Measurements from ENCODE around the gene HS6ST2. TPM values are rescaled to one million over a fixed set of nuclear protein-coding genes. Genes with fewer than 3 reads are reported as not detected.

HS6ST2 gene
- total RNA-seq, 1 experiment from 2014 or later = 24.6 TPM

DNA sequence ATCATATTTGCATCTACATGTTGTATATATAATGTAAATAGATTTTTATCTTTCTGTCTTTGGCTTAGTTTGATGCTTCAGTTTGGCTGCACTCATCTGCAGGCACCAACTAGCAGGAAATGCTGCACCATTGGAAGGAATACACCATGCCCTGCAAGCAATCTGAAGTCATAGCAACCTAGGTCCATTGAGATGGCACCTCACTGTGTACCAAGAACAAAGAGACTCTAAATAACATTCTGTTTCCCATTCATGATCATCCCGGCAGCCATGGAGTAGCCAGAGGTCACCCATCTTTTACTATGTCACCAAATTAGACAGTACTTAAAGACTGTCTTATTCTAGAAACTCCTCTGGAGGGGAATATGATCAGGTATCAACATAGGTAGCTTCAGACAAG lies 40.8 kb upstream of the HS6ST2 start:
- no peak for ATAC-seq
- no peaks in the 10 kb centered on the region for H3K4me1 ChIP-seq (ENCODE audit: control insufficient read depth in 1 of 2, insufficient read depth in 2 of 2, low read length in 2 of 2)
- H3K4me3 ChIP-seq (replicated peaks in 1 of 2; ENCODE audit: low read depth in 1 of 2, low read length in 2 of 2) = no peak overlapping the region
- intact Hi-C loops (cut with micrococcal nuclease) = no loop called here
- TF ChIP-seq, protein P1, sequence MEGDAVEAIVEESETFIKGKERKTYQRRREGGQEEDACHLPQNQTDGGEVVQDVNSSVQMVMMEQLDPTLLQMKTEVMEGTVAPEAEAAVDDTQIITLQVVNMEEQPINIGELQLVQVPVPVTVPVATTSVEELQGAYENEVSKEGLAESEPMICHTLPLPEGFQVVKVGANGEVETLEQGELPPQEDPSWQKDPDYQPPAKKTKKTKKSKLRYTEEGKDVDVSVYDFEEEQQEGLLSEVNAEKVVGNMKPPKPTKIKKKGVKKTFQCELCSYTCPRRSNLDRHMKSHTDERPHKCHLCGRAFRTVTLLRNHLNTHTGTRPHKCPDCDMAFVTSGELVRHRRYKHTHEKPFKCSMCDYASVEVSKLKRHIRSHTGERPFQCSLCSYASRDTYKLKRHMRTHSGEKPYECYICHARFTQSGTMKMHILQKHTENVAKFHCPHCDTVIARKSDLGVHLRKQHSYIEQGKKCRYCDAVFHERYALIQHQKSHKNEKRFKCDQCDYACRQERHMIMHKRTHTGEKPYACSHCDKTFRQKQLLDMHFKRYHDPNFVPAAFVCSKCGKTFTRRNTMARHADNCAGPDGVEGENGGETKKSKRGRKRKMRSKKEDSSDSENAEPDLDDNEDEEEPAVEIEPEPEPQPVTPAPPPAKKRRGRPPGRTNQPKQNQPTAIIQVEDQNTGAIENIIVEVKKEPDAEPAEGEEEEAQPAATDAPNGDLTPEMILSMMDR (IDR thresholded peaks at IDR 0.05 in 2 of 3, conservative IDR thresholded peaks at IDR 0.05 in 1 of 3; ENCODE audit: borderline replicate concordance in 1 of 3, insufficient read depth in 1 of 3, low read depth in 2 of 3, low read length in 2 of 3) = no peak
- no peak for TF ChIP-seq ZNF274 (IDR thresholded peaks at IDR 0.05; ENCODE audit: low read depth, low read length)
- TF ChIP-seq SP1 (IDR thresholded peaks at IDR 0.05; ENCODE audit: low read depth) = no peak
- no peak for TF ChIP-seq TCF7L2 (IDR thresholded peaks at IDR 0.05; ENCODE audit: borderline replicate concordance, extremely low read depth, insufficient read depth, insufficient read length)
- TF ChIP-seq, protein P2, sequence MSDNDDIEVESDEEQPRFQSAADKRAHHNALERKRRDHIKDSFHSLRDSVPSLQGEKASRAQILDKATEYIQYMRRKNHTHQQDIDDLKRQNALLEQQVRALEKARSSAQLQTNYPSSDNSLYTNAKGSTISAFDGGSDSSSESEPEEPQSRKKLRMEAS (IDR thresholded peaks at IDR 0.05) = no peak
- TF ChIP-seq, protein P3, sequence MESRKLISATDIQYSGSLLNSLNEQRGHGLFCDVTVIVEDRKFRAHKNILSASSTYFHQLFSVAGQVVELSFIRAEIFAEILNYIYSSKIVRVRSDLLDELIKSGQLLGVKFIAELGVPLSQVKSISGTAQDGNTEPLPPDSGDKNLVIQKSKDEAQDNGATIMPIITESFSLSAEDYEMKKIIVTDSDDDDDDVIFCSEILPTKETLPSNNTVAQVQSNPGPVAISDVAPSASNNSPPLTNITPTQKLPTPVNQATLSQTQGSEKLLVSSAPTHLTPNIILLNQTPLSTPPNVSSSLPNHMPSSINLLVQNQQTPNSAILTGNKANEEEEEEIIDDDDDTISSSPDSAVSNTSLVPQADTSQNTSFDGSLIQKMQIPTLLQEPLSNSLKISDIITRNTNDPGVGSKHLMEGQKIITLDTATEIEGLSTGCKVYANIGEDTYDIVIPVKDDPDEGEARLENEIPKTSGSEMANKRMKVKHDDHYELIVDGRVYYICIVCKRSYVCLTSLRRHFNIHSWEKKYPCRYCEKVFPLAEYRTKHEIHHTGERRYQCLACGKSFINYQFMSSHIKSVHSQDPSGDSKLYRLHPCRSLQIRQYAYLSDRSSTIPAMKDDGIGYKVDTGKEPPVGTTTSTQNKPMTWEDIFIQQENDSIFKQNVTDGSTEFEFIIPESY (IDR thresholded peaks at IDR 0.05; ENCODE audit: extremely low read depth, insufficient replicate concordance, low read length) = no peak
- no peak for TF ChIP-seq JUND (IDR thresholded peaks at IDR 0.05)
- TF ChIP-seq POLR2A (IDR thresholded peaks at IDR 0.05; ENCODE audit: borderline replicate concordance, extremely low read depth, insufficient read depth, insufficient read length) = no peak
- TF ChIP-seq, protein P4, sequence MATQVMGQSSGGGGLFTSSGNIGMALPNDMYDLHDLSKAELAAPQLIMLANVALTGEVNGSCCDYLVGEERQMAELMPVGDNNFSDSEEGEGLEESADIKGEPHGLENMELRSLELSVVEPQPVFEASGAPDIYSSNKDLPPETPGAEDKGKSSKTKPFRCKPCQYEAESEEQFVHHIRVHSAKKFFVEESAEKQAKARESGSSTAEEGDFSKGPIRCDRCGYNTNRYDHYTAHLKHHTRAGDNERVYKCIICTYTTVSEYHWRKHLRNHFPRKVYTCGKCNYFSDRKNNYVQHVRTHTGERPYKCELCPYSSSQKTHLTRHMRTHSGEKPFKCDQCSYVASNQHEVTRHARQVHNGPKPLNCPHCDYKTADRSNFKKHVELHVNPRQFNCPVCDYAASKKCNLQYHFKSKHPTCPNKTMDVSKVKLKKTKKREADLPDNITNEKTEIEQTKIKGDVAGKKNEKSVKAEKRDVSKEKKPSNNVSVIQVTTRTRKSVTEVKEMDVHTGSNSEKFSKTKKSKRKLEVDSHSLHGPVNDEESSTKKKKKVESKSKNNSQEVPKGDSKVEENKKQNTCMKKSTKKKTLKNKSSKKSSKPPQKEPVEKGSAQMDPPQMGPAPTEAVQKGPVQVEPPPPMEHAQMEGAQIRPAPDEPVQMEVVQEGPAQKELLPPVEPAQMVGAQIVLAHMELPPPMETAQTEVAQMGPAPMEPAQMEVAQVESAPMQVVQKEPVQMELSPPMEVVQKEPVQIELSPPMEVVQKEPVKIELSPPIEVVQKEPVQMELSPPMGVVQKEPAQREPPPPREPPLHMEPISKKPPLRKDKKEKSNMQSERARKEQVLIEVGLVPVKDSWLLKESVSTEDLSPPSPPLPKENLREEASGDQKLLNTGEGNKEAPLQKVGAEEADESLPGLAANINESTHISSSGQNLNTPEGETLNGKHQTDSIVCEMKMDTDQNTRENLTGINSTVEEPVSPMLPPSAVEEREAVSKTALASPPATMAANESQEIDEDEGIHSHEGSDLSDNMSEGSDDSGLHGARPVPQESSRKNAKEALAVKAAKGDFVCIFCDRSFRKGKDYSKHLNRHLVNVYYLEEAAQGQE (IDR thresholded peaks at IDR 0.05; ENCODE audit: low read depth) = no peak
- no peak for TF ChIP-seq CEBPB (IDR thresholded peaks at IDR 0.05; ENCODE audit: low read depth)
- TF ChIP-seq POLR2AphosphoS5 (IDR thresholded peaks at IDR 0.05; ENCODE audit: low read depth, low read length) = no peak
- TF ChIP-seq SRF (IDR thresholded peaks at IDR 0.05; ENCODE audit: low read depth) = no peak
- no peak for TF ChIP-seq ELF1 (IDR thresholded peaks at IDR 0.05; ENCODE audit: borderline replicate concordance, low read depth)
- no peak for TF ChIP-seq EZH2 (IDR thresholded peaks at IDR 0.05)
- TF ChIP-seq EGR1 (IDR thresholded peaks at IDR 0.05; ENCODE audit: low read depth) = no peak
- no peak for TF ChIP-seq SIN3A (IDR thresholded peaks at IDR 0.05; ENCODE audit: low read depth)
- no peak for TF ChIP-seq EZH2phosphoT487 (IDR thresholded peaks at IDR 0.05; ENCODE audit: borderline replicate concordance)
- TF ChIP-seq ZFX (IDR thresholded peaks at IDR 0.05) = no peak
- BruUV-seq (replicated peaks) = no TSS peak
- H3K9ac ChIP-seq (ENCODE audit: low read length) = no peak overlapping the region
- no peak overlapping the region for H2AFZ ChIP-seq (ENCODE audit: low read depth, low read length, poor library complexity, severe bottlenecking)
- H3K36me3 ChIP-seq (ENCODE audit: control insufficient read depth in 1 of 2, insufficient read depth in 2 of 2, low read length in 2 of 2) = no peaks in the 10 kb centered on the region
- no peaks in the 10 kb centered on the region for H3K9me3 ChIP-seq (ENCODE audit: control insufficient read depth in 1 of 2, insufficient read depth in 1 of 2, low read depth in 1 of 2, low read length in 2 of 2)
- ChIA-PET CTCF (no interaction called here), RAD21 (ENCODE audit: low non-redundant PET in 1 of 2, low total read pairs in 2 of 2, uncharacterized antibody in 2 of 2, unreplicated experiment in 2 of 2) (no interaction called here), POLR2A (no interaction called here)
- H3K27ac ChIP-seq (ENCODE audit: low read depth, low read length) = no peak overlapping the region
- no peaks in the 10 kb centered on the region for H4K20me1 ChIP-seq (ENCODE audit: insufficient read depth)
- no peaks in the 10 kb centered on the region for H3K79me2 ChIP-seq (ENCODE audit: insufficient read depth, low read length)
- no peak overlapping the region for H3K4me2 ChIP-seq (ENCODE audit: low read length)
- no peaks in the 10 kb centered on the region for H3K27me3 ChIP-seq (ENCODE audit: insufficient read depth, low read length)
- H3K9me2 ChIP-seq (ENCODE audit: insufficient read depth) = no peaks in the 10 kb centered on the region
- DNase-seq (ENCODE audit: low read depth, low spot score) = no peak

Measured in HCT116 (cell line).